Panc1 (cell line): Measurements from ENCODE around the gene PRPF18.

Experiments
- CTCF ChIP-seq: fragments of 450-650 bp; IDR thresholded peaks from 2 replicates; pipeline ENCODE4 v1.5.1; 2017; ENCODE audit warnings: mild to moderate bottlenecking
- SIN3A ChIP-seq: IDR thresholded peaks from 2 replicates; pipeline ENCODE4 v1.6.1; 2012; ENCODE audit warnings: low read depth, mild to moderate bottlenecking, low read length, moderate library complexity, borderline replicate concordance; ENCODE audit not compliant: insufficient read depth

- TF ChIP-seq CTCF (no peak), SIN3A (no peak)
Observed at GRCh38 chr10:13636776-13637175, 50.0 kb downstream of the PRPF18 start.
